ENCODE measurements around the gene KLRG1. TPM values are rescaled to one million over a fixed set of nuclear protein-coding genes. Genes with fewer than 3 reads are reported as not detected.
A peak's percentile ranks its signal among the peaks of the same experiment; 100 is the strongest.

KLRG1 gene
- 0.71 and 0.84 TPM in 2 replicates for total RNA-seq

DNA sequence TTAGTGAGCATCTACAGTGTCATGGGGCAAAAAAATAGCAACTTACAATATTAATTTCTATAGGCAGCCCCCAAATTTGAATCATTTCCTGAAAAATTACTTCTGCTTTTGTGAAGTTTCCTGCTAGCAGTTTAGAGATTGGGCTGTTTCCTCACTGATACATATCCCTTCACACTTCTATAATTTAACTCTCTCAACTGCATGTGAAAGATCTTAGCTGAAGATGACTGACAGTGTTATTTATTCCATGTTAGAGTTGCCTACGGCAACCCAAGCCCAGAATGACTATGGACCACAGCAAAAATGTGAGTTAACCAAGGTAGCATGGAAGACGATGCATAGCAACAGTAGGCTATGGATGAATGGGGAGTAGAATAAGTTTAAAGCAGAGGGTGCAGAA is at the start of gene KLRG1:
Gene KLRG1 (plus strand): TSS at position 134 of the 400 bp plus-strand sequence. CDS start 90 bp downstream, at position 224.
- no peak within 1 kb of the TSS for H3K27ac Mint-ChIP-seq

GRCh38 chr12:8941691-8942478 is 47.5 kb upstream of the KLRG1 start:
- H3K36me3 Mint-ChIP-seq (ENCODE audit: low read depth), result peaks cover 61% of the 10 kb centered on the region

More for the DNA sequence above, at the start of gene KLRG1:
- Mint-ChIP-seq H3K36me3 (ENCODE audit: low read depth) (no peaks in the 10 kb centered on the region), H3K9me3 (peaks cover 5% of the 10 kb centered on the region), H3K4me1 (peaks cover 28% of the 10 kb centered on the region), H3K4me3 (peak within 1 kb of the TSS; percentile 6), H3K27me3 (peaks cover 4% of the 10 kb centered on the region)
- intact Hi-C loops (cut with micrococcal nuclease), result loop anchor here (5.0 kb wide), 1 partner anchor 38 kb away; no protein-coding TSS in a partner anchor
- DNase-seq, result no peak

GRCh38 chr12:8943565-8944186 is 45.7 kb upstream of the KLRG1 start:
- intact Hi-C loops (cut with micrococcal nuclease), result no loop called here
- peaks cover 19% of the 10 kb centered on the region for H3K4me1 Mint-ChIP-seq
- H3K9me3 Mint-ChIP-seq, result no peaks in the 10 kb centered on the region
- peaks cover 56% of the 10 kb centered on the region for H3K36me3 Mint-ChIP-seq (ENCODE audit: low read depth)
- H3K27ac Mint-ChIP-seq, result no peak overlapping the region
- no peak overlapping the region for H3K4me3 Mint-ChIP-seq
- no peak for DNase-seq
- H3K27me3 Mint-ChIP-seq, result no peaks in the 10 kb centered on the region

More at GRCh38 chr12:8941691-8942478, 47.5 kb upstream of the KLRG1 start:
- no peak for DNase-seq
- no peaks in the 10 kb centered on the region for H3K9me3 Mint-ChIP-seq
- no peak overlapping the region for H3K4me3 Mint-ChIP-seq
- H3K27ac Mint-ChIP-seq, result no peak overlapping the region
- peaks cover 9% of the 10 kb centered on the region for H3K4me1 Mint-ChIP-seq
- no peaks in the 10 kb centered on the region for H3K27me3 Mint-ChIP-seq
- intact Hi-C loops (cut with micrococcal nuclease), result no loop called here

- no peaks in the 10 kb centered on the region for H3K9me3 Mint-ChIP-seq
- intact Hi-C loops (cut with micrococcal nuclease), result loop anchor here (5.0 kb wide), 1 partner anchor 249 kb away; the partner anchor contains the start of gene RIMKLB
- H3K4me3 Mint-ChIP-seq, result peak overlapping the region; percentile 62
- no peaks in the 10 kb centered on the region for H3K27me3 Mint-ChIP-seq
- DNase-seq, result no peak
- H3K4me1 Mint-ChIP-seq, result peaks cover 25% of the 10 kb centered on the region
- H3K27ac Mint-ChIP-seq, result peak overlapping the region; percentile 58
- H3K36me3 Mint-ChIP-seq (ENCODE audit: low read depth), result peaks cover 46% of the 10 kb centered on the region
These were observed 42.6 kb upstream of the KLRG1 start for GRCh38 chr12:8946733-8947132.

DNA sequence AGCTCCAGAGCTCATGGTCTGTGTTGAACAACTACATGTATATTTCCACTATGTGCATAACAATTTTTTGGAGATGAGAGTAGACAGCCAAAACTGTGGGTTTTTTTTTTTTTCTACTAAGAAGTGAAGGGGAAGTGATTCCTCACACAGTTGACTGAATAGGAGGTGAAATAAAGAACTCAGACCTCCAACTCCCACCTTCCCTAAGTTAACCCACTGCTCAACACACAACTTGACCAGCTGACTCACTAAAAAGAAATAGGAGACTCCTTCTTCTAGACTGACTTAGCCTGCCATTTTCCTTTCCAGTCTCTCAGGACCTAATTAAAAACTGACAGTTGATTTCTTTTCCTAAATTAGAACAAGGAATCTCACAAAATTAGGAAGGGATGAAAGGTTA is 41.6 kb upstream of the KLRG1 start:
- Mint-ChIP-seq H3K36me3 (ENCODE audit: low read depth) (peaks cover 39% of the 10 kb centered on the region), H3K9me3 (peaks cover 3% of the 10 kb centered on the region), H3K27ac (no peak overlapping the region), H3K4me1 (peaks cover 31% of the 10 kb centered on the region), H3K27me3 (no peaks in the 10 kb centered on the region), H3K4me3 (peak overlapping the region; percentile 62)
- intact Hi-C loops (cut with micrococcal nuclease), result loop anchor here (2.0 to 5.0 kb wide), 2 partner anchors 33 to 250 kb away; partner anchors contain the start of genes PHC1 and RIMKLB
- no peak for DNase-seq

DNA sequence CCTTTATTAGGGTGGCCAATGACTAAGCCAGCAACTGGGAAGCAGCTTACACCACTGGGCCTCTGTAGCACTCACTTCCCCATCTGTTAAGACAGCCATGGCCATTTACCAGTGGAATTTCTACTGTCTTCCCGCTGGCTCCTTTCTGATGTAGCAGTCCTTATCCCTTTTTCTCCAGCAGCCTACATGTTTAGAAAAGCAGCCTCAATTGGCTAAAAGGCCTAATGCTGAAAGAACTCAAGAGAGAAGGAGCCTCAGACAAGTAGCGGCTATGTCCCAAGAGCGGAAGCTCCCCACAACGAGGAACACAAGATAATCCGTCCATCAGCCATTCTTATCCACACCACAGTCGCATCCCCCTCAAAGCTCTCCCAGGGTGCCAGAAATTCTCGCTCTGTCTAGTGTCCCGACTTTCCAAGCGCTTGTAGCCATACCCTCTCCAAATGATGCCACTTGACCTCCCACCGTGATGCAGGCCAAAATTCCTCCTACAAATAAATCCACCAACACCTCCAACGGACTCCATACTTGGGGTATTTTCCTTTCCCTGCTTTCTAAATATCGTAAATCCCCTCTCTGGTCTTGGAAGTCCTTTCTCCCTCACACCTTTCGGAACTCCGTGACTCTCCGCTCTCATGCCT is 40.5 kb upstream of the KLRG1 start:
- Mint-ChIP-seq H3K36me3 (ENCODE audit: low read depth) (peaks cover 38% of the 10 kb centered on the region), H3K27me3 (no peaks in the 10 kb centered on the region), H3K4me1 (peaks cover 42% of the 10 kb centered on the region), H3K9me3 (peaks cover 9% of the 10 kb centered on the region), H3K4me3 (peak overlapping the region; percentile 98), H3K27ac (peak overlapping the region; percentile 93)
- DNase-seq, result peak; percentile 73
- intact Hi-C loops (cut with micrococcal nuclease), result loop anchor here (1.0 to 5.0 kb wide), 3 partner anchors 34 to 252 kb away; partner anchors contain the start of genes PHC1 and RIMKLB

- Mint-ChIP-seq H3K4me3 (peak within 1 kb of the TSS; percentile 98), H3K36me3 (ENCODE audit: low read depth) (peaks cover 39% of the 10 kb centered on the region), H3K4me1 (peaks cover 50% of the 10 kb centered on the region), H3K9me3 (peaks cover 9% of the 10 kb centered on the region), H3K27me3 (no peaks in the 10 kb centered on the region), H3K27ac (peak within 1 kb of the TSS; percentile 93)
- peak; percentile 97 for DNase-seq
- intact Hi-C loops (cut with micrococcal nuclease), result loop anchor here (1.0 to 5.0 kb wide), 6 partner anchors 35 to 302 kb away; partner anchors contain the start of genes PHC1 and RIMKLB
These were observed 39.8 kb upstream of the KLRG1 start, which contains the start of gene M6PR for GRCh38 chr12:8949342-8950220. M6PR (minus strand) TSS chr12:8949645; CDS start chr12:8946404, 3,241 bp downstream.

DNA sequence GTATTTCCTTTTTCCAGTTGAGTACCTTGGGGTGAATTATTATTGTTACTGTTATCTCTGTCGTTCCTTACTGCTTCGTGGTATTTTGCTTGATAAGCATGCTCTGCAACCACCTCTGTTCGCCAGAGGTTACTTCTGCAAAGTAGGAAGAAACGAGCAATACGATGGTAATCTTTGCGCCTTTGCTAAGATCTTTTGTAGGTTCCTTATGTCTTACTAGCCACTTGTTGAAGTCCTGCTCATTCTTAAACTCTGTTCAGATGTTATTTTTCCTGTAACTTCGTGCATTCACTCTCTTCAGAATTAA is 39.2 kb upstream of the KLRG1 start:
- no peak for DNase-seq

GRCh38 chr12:8950702-8951478 is 38.5 kb upstream of the KLRG1 start:
- no peaks in the 10 kb centered on the region for H3K27me3 Mint-ChIP-seq
- DNase-seq, result peak; percentile 71
- intact Hi-C loops (cut with micrococcal nuclease), result loop anchor here (1.0 to 5.0 kb wide), 3 partner anchors 74 to 304 kb away; no protein-coding TSS in a partner anchor
- H3K36me3 Mint-ChIP-seq (ENCODE audit: low read depth), result peaks cover 30% of the 10 kb centered on the region
- H3K4me1 Mint-ChIP-seq, result peaks cover 50% of the 10 kb centered on the region
- H3K4me3 Mint-ChIP-seq, result peak overlapping the region; percentile 98
- H3K9me3 Mint-ChIP-seq, result peaks cover 9% of the 10 kb centered on the region
- H3K27ac Mint-ChIP-seq, result peak overlapping the region; percentile 93

More for the DNA sequence above, 39.2 kb upstream of the KLRG1 start:
- H3K4me3 Mint-ChIP-seq, result peak overlapping the region; percentile 98
- H3K4me1 Mint-ChIP-seq, result peaks cover 50% of the 10 kb centered on the region
- intact Hi-C loops (cut with micrococcal nuclease), result loop anchor here (1.0 to 5.0 kb wide), 3 partner anchors 75 to 303 kb away; no protein-coding TSS in a partner anchor
- H3K36me3 Mint-ChIP-seq (ENCODE audit: low read depth), result peaks cover 34% of the 10 kb centered on the region
- peaks cover 9% of the 10 kb centered on the region for H3K9me3 Mint-ChIP-seq
- H3K27me3 Mint-ChIP-seq, result no peaks in the 10 kb centered on the region
- H3K27ac Mint-ChIP-seq, result peak overlapping the region; percentile 93

DNA sequence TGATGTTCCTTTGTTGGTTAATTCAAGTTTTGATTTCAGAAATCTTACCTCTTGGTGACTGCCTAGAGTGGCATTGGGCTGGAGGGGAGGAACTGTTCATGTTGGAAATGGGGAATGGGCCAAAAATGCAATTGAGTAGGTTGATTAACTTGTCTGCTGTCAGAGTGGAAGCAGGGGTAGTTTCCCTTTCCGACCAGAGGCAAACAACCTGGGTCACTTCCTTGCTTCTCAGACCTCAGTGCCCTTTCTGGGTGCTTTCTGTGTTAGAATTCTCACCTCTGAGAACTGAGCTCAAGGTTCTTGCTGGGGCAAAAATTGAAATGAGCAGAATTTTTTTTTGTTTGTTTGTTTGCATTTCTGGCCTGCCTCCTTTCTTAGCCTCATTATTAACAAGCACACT is 37.6 kb upstream of the KLRG1 start:
- intact Hi-C loops (cut with micrococcal nuclease), result loop anchor here (5.0 kb wide), 1 partner anchor 304 kb away; no protein-coding TSS in a partner anchor
- H3K36me3 Mint-ChIP-seq (ENCODE audit: low read depth), result peaks cover 28% of the 10 kb centered on the region
- peak; percentile 76 for DNase-seq
- peaks cover 9% of the 10 kb centered on the region for H3K9me3 Mint-ChIP-seq
- H3K4me1 Mint-ChIP-seq, result peaks cover 42% of the 10 kb centered on the region
- H3K4me3 Mint-ChIP-seq, result peak overlapping the region; percentile 73
- H3K27ac Mint-ChIP-seq, result peak overlapping the region; percentile 63
- no peaks in the 10 kb centered on the region for H3K27me3 Mint-ChIP-seq

DNA sequence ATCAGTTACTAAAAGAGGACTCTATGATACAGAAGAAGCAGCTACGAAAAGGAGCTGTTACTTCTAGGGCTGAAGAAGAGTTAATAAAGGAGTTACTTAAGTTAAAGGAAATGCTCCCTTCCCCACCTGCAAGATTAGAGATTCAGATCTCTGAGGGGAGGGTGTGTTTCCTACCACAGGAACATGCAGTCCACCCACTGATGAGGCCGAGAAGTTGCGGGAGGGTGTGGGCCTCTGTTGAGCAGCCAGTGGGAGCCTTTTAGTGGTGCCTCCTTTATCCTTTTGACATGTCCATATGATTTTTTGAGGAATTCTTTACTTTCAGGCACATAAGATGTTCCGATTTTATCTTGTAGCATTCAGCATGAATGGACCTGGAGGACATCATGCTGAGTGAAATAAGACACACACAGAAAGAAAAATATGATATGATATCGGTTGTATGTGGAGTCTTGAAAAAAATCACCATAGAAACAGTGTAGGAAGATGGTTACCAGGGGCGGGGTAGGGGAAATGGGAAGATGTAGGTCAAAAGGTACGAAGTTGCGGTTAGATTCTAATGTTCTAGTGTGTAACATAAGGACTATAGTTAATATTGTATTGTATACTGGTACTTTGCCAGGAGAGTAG is 35.5 kb upstream of the KLRG1 start:
- Mint-ChIP-seq H3K4me1 (peaks cover 30% of the 10 kb centered on the region), H3K4me3 (peak overlapping the region; percentile 71)
- peak; percentile 74 for DNase-seq

DNA sequence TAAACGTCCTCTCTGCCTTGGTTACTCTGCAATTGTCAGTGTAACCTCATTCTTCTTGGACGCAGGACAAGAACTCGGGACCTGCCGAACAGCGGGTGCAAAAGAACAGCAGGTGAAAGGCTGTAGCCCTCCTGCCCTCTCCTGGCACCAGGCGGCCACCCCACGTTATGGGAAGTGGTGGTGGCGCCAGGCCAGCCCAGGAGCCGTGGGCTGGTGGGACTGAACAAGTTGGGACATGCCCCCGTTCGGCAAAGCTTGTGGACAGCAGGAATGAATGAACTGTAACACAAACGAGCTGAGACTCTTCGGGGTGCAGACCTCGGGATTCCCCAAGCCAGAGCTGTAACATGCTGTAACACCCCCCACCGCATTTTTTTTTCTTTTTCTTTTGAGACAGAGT is 33.3 kb upstream of the KLRG1 start:
- H3K9me3 Mint-ChIP-seq, result peaks cover 12% of the 10 kb centered on the region
- DNase-seq, result no peak
- peaks cover 37% of the 10 kb centered on the region for H3K36me3 Mint-ChIP-seq (ENCODE audit: low read depth)
- H3K4me3 Mint-ChIP-seq, result no peak overlapping the region
- H3K4me1 Mint-ChIP-seq, result peaks cover 31% of the 10 kb centered on the region
- no peak overlapping the region for H3K27ac Mint-ChIP-seq
- H3K27me3 Mint-ChIP-seq, result no peaks in the 10 kb centered on the region
- intact Hi-C loops (cut with micrococcal nuclease), result no loop called here

More for the DNA sequence above, 35.5 kb upstream of the KLRG1 start:
- Mint-ChIP-seq H3K9me3 (peaks cover 12% of the 10 kb centered on the region), H3K27me3 (no peaks in the 10 kb centered on the region), H3K27ac (peak overlapping the region; percentile 81), H3K36me3 (ENCODE audit: low read depth) (peaks cover 33% of the 10 kb centered on the region)
- intact Hi-C loops (cut with micrococcal nuclease), result loop anchor here (1.0 to 5.0 kb wide), 2 partner anchors 71 to 307 kb away; no protein-coding TSS in a partner anchor

Data from activated CD4-positive, alpha-beta T cell treated with anti-CD3 and anti-CD28 coated beads, Interleukin-2, amount 10 ng/mL, durations not matched to agents 24 days and 14 days (primary cell).